ENCODE measurements around the gene ADM2. TPM values are rescaled to one million over a fixed set of nuclear protein-coding genes. Genes with fewer than 3 reads are reported as not detected.
A peak's percentile ranks its signal among the peaks of the same experiment; 100 is the strongest.

The ADM2 gene
- total RNA-seq, 1 donor from 2014 or later = not detected

DNA sequence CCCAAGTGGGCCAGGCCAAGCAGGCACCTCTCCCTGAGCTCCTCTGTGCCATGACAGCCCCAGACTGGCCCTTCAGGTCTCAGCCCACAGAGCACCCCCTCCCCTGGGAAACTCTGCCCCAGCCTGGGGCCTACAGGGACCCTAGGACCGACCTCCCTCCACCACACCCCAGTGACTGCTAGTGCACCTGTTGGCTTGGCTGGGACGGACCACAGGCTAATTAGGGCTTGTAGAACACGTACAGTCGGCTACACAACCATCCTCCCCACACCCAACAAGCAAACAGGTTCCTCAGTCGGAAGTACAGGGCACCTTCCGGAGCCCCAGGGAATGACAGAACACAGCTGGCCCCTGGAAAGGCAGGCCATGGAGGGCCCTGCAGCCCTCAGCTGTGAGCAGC lies 10.9 kb upstream of the ADM2 start:
- TF ChIP-seq, protein P1, sequence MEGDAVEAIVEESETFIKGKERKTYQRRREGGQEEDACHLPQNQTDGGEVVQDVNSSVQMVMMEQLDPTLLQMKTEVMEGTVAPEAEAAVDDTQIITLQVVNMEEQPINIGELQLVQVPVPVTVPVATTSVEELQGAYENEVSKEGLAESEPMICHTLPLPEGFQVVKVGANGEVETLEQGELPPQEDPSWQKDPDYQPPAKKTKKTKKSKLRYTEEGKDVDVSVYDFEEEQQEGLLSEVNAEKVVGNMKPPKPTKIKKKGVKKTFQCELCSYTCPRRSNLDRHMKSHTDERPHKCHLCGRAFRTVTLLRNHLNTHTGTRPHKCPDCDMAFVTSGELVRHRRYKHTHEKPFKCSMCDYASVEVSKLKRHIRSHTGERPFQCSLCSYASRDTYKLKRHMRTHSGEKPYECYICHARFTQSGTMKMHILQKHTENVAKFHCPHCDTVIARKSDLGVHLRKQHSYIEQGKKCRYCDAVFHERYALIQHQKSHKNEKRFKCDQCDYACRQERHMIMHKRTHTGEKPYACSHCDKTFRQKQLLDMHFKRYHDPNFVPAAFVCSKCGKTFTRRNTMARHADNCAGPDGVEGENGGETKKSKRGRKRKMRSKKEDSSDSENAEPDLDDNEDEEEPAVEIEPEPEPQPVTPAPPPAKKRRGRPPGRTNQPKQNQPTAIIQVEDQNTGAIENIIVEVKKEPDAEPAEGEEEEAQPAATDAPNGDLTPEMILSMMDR (IDR thresholded peaks at IDR 0.05) = no peak
- TF ChIP-seq POLR2A (IDR thresholded peaks at IDR 0.05) (no peak), POLR2AphosphoS5 (IDR thresholded peaks at IDR 0.05; ENCODE audit: insufficient read depth in 1 of 2, low read depth in 1 of 2) (no peak)
- Histone ChIP-seq H3K9me3 (no peaks in the 10 kb centered on the region), H3K4me1 (peaks cover 69% of the 10 kb centered on the region), H3K36me3 (peaks cover 0 to 27% of the 10 kb centered on the region in 2 donors), H3K4me3 (no peak overlapping the region), H3K27me3 (no peaks in the 10 kb centered on the region), H3K27ac (peak overlapping the region; percentile 48)
- intact Hi-C loops (cut with DNase I) = no loop called here
- no peak for DNase-seq (ENCODE audit: extremely low spot score in 2 of 2)

DNA sequence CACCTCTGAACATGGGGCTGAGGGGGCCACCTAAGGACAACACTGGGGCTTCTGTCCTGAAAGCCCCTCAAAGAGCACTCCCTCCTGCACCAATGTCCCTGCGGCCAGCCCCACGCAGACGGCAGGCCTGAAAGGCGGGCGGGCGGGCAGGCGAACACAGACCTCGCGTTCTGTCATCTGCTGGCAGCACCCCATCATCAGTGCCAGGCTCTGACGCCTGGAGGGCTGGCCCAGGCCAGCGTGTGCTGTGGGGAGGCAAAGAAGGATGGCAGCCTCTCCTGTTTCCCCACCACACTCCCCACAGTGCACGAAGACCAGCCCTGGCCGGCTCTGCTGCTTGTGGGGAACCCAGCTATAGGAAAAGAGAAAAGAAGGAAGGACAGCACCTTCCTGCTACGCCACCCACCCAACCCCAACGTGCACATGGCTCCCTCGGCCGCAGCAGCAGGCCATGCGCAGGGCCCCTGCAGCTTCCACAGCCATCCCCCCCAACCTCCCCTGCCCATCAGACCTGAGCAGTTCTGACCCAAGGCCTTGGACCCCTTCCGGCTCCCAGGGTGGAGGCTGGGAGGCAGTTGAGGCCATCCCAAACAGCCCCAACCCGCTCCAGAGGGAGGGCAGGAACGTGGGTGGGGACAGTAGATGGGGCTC lies 10.0 kb upstream of the ADM2 start:
- Histone ChIP-seq H3K9me3 (no peaks in the 10 kb centered on the region), H3K36me3 (peaks cover 0 to 18% of the 10 kb centered on the region in 2 donors), H3K27me3 (no peaks in the 10 kb centered on the region), H3K4me1 (peaks cover 73% of the 10 kb centered on the region), H3K27ac (no peak overlapping the region), H3K4me3 (no peak overlapping the region)
- no peak for DNase-seq (ENCODE audit: extremely low spot score in 2 of 2)
- intact Hi-C loops (cut with DNase I) = no loop called here
- TF ChIP-seq POLR2A (IDR thresholded peaks at IDR 0.05) (no peak), POLR2AphosphoS5 (IDR thresholded peaks at IDR 0.05; ENCODE audit: insufficient read depth in 1 of 2, low read depth in 1 of 2) (no peak)
- TF ChIP-seq, protein P1 (IDR thresholded peaks at IDR 0.05) = no peak

DNA sequence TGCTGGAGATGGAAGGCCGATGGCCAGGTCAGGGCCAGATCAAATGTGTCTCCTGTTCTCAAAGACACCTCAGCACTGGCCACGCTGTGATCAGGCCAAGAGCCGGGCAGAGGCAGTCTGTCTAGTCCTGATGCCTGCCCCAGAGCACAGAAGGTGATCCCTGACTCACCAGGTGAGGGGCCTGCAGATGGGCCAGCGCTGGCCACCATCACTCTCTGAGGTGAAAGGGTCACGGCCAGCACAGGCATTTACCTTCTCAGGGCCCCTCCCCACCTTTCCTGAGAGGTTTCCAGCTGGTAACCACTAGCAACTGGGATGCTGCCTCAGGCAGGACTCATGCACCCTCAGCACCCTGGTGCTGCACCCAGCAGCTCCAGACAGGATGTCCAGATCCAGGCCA lies 9.4 kb upstream of the ADM2 start:
- Histone ChIP-seq H3K36me3 (peaks cover 0 to 12% of the 10 kb centered on the region in 2 donors), H3K27ac (no peak overlapping the region), H3K4me1 (peaks cover 73% of the 10 kb centered on the region), H3K27me3 (no peaks in the 10 kb centered on the region), H3K9me3 (no peaks in the 10 kb centered on the region), H3K4me3 (no peak overlapping the region)
- intact Hi-C loops (cut with DNase I) = no loop called here
- DNase-seq (ENCODE audit: extremely low spot score in 2 of 2) = no peak
- no peak for TF ChIP-seq POLR2A (IDR thresholded peaks at IDR 0.05)
- TF ChIP-seq, protein P1 (IDR thresholded peaks at IDR 0.05) = no peak
- TF ChIP-seq POLR2AphosphoS5 (IDR thresholded peaks at IDR 0.05; ENCODE audit: insufficient read depth in 1 of 2, low read depth in 1 of 2) = no peak

- Histone ChIP-seq H3K4me3 (peak overlapping the region; percentile 89 to 98), H3K36me3 (peaks cover 0 to under 1% of the 10 kb centered on the region in 2 donors), H3K27me3 (no peaks in the 10 kb centered on the region), H3K27ac (no peak overlapping the region), H3K4me1 (peaks cover 70% of the 10 kb centered on the region), H3K9me3 (no peaks in the 10 kb centered on the region)
- DNase-seq (ENCODE audit: extremely low spot score in 2 of 2) = no peak
- intact Hi-C loops (cut with DNase I) = no loop called here
- TF ChIP-seq, protein P1 (IDR thresholded peaks at IDR 0.05) = no peak
- no peak for TF ChIP-seq POLR2AphosphoS5 (IDR thresholded peaks at IDR 0.05; ENCODE audit: insufficient read depth in 1 of 2, low read depth in 1 of 2)
- TF ChIP-seq POLR2A (IDR thresholded peaks at IDR 0.05) = no peak
Measured at GRCh38 chr22:50473088-50473487, 8.3 kb upstream of the ADM2 start.

- no peak for DNase-seq (ENCODE audit: extremely low spot score in 2 of 2)
- H3K27ac ChIP-seq = peak overlapping the region; percentile 81
- H3K9me3 ChIP-seq = no peaks in the 10 kb centered on the region
- no peaks in the 10 kb centered on the region for H3K36me3 ChIP-seq
- peak overlapping the region; percentile 89 to 98 for H3K4me3 ChIP-seq
- intact Hi-C loops (cut with DNase I) = no loop called here
- peaks cover 60% of the 10 kb centered on the region for H3K4me1 ChIP-seq
- TF ChIP-seq POLR2A (IDR thresholded peaks at IDR 0.05) (no peak), POLR2AphosphoS5 (IDR thresholded peaks at IDR 0.05; ENCODE audit: insufficient read depth in 1 of 2, low read depth in 1 of 2) (peak in 1 of 2 donors; percentile 12)
- TF ChIP-seq, protein P1 (IDR thresholded peaks at IDR 0.05) = no peak
- H3K27me3 ChIP-seq = no peaks in the 10 kb centered on the region
Measured at GRCh38 chr22:50473855-50474671, 7.3 kb upstream of the ADM2 start.

Measured in vagina (tissue), 2 donors.